ENCODE measurements around the gene SAMHD1.
"Not testable (repeated sequence)": the region's sequence is repeated elsewhere in the genome, so short reads cannot be mapped to it uniquely, and the experiment has no call there.

Gene SAMHD1

DNA sequence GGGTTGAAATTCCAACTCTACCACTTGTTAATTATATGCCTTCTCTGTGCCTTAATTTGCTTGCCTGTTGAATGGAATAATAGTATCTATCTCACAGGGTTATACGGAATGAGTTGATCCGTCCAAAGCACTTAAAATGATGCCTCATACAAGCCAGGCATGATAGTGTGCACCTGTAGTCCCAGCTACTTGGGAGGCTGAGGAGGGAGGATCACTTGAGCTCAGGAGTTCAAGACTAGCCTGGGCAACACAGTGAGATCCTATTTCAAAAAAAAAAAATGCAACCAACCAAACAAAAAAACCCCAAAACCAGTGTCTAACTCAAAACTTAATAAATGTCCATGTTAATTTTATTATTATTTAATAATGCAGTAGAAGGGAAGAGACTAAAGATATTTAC is 35.3 kb downstream of the SAMHD1 start:
- DNase-seq (ENCODE audit: low read depth in 2 of 2): no peak

DNA sequence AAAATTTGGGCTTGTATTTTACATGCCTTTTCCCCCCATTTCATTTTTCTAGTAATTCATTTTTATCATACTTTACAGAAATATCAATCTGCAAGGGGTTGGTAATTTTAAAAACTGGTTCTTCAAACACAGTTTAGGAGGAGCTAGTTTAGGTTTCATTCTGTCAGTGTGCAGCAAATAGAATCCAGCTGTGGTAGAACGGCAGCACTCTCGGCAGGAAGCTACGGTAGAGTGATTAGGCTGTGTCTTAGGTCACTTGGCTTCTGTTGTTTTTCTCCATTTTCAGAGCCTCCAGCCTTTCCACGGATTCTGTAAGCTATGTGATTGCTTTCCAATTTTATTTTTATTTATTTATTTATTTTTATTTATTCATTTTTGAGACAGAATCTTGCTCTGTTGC is 42.9 kb downstream of the SAMHD1 start:
- DNase-seq (ENCODE audit: low read depth in 2 of 2): no peak

DNA sequence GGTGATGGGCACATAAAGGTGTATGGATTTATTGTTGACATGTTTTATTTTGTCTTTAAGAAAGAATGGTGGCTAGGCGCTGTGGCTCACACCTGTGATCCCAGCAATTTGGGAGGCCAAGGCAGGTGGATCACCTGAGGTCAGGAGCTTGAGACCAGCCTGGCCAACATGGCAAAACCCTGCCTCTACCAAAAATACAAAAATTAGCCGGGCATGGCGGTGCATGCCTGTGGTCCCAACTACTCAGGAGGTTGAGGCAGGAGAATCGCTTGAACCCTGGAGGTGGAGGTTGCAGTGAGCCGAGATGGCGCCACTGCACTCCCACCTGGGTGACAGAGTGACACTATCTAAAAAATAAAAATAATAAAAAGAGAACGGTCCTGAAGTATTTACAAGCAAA is 45.4 kb downstream of the SAMHD1 start:
- DNase-seq (ENCODE audit: low read depth in 2 of 2): not testable (repeated sequence)

DNA sequence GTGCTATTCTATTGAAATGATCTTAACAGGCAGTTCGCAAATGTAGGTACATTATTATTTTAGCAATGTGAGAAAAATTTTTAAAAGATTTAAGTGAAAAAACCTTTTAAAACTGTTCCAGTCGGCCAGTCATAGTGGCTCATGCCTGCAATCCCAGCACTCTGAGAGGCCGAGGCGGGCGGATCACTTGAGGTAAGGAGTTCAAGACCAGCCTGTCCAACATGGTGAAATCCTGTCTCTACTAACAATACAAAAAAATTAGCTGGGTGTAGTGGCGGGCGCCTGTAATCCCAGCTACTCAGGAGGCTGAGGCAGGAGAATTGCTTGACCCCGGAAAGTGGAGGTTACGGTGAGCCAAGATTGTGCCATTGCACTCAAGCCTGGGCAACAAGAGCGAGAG is 45.9 kb downstream of the SAMHD1 start:
- DNase-seq (ENCODE audit: low read depth in 2 of 2): not testable (repeated sequence)

DNA sequence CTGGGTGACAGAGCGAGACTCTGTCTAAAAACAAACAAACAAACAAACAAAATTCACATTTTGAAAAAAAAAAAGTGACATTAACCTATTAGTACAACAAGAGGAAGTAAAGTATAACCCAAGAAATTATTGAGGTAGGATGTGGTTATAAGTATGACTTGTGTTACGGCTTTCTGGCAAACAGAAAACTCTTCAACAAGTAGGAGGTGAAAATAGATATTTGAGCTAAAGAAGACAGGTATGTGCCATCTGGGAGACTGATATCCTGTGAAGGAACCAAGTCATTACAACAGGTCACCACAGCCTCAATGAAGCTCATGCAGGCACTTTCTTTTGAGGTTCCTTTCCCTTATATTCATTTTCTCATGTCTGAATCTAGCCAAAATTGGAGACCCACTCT is 46.8 kb downstream of the SAMHD1 start:
- DNase-seq (ENCODE audit: low read depth in 2 of 2): no peak

DNA sequence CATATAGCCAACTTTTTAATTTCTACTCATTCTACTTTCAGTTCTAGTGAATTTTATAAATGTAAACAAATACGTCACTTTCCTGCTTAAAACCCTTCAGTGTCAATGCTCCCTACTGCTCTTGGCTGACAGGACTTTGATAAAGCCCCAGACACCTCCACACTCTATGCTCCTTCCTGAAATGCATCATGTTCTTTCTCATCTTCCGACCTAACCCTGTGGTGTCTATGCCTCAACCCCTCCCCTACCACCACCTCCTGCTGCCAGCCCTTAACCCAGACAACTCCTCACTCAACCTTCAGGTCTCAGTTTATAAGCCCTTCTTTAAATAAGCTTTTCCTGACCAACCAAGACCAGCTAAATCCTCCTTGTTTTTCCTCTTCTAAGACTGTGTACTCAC is 56.5 kb downstream of the SAMHD1 start:
- DNase-seq (ENCODE audit: low read depth in 2 of 2): no peak

DNA sequence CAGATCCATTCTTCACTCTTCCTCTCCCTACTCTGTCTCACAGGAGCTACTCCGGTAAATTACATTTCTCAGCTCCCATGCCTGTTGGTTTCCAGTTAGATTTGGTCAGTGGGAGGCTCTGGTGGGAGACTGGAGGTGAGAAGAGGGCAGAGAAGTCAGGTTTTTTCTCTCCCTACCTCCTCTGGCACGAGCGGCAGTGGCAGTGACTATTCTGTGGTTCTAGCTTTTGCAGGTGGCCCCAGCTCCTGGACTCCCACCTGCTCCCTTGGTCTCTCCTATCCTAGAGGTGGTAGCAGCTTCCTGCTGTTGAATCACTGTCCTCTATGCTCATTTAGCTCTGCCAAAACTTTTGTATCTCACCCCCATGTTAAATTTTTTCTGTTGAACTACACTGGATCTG is 57.7 kb downstream of the SAMHD1 start:
- no peak for DNase-seq (ENCODE audit: low read depth in 2 of 2)

DNA sequence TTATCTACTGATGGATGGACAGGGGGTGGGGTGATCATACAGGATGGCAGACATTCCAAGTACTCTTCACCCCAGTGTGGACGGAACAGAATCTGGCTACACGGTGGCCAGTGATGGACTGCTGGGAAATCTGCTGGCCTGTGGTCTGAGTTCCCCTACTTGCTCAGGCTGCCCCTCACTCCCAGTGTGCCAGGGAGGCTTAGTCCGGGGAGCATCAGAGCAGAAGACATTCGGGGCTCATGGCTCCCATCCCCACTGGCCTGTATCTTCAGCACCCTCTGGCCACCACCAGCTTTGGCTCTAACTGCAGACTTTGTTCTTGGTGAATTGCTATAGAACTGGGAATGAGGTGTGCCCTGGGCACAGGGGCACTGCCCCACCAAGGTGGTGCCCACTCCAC is 60.3 kb downstream of the SAMHD1 start:
- DNase-seq (ENCODE audit: low read depth in 2 of 2): no peak

DNA sequence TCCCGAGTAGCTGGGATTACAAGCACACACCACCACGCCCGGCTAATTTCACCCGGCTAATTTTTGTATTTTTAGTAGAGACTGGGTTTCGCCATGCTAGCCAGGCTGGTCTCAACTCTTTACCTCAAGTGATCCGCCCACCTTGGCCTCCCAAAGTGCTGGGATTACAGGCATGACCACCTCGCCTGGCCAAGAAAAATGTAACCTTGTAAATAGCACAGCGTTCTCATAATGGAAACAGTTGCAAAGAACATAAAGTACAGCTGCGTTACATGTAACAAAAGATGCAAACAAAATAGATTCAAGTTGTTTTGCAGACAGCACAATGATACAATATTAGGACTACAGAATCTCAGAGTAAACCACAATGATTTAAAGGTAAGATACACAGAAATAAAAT is 60.9 kb downstream of the SAMHD1 start:
- no peak for DNase-seq (ENCODE audit: low read depth in 2 of 2)

DNA sequence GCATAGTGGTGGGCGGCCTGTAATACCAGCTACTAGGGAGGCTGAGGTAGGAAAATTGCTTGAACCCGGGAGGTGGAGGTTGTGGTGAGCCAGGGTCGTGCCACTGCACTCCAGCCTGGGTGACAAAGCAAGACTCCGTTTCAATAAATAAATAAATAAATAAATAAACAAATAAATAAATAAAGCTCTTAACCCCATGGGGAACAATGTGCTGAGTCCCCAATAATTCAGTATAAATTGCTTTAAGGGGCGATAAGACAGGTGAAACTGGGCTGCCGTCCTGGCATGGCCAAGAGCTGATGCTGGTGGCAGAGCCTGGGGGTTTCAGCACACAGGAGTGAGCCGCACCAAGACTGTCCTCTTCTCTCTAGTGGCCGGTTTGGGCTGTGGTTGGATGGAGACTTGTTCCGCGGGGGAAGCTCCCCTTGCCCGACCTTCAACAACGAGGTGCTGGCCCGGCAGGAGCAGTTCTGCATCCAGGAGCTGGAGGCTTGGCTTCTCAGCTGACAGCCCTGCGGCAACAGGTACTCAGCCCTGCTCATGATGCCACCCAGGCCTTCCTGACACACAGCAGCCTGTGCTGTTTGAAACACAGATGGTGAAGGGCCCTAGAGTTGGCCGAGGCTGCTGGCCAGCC is 62.5 kb downstream of the SAMHD1 start:
- DNase-seq (ENCODE audit: low read depth in 2 of 2): no peak

DNA sequence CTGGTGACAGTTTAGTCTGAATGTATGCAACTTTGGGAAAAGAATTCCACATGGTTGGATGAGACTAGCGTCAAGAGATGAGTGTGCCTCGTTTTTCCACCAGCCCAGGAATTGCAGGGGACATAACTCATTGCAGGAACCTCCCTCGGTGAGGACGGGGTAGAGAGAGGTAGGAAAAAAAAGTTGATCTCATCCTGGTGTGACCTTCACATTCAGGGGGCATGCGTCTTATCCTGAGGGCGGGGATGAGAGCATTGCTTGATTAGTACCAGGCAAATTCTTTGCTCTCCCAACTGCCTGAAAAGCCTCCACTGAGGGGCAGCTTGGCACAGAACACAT is 63.8 kb downstream of the SAMHD1 start:
- DNase-seq (ENCODE audit: low read depth in 2 of 2): no peak

DNA sequence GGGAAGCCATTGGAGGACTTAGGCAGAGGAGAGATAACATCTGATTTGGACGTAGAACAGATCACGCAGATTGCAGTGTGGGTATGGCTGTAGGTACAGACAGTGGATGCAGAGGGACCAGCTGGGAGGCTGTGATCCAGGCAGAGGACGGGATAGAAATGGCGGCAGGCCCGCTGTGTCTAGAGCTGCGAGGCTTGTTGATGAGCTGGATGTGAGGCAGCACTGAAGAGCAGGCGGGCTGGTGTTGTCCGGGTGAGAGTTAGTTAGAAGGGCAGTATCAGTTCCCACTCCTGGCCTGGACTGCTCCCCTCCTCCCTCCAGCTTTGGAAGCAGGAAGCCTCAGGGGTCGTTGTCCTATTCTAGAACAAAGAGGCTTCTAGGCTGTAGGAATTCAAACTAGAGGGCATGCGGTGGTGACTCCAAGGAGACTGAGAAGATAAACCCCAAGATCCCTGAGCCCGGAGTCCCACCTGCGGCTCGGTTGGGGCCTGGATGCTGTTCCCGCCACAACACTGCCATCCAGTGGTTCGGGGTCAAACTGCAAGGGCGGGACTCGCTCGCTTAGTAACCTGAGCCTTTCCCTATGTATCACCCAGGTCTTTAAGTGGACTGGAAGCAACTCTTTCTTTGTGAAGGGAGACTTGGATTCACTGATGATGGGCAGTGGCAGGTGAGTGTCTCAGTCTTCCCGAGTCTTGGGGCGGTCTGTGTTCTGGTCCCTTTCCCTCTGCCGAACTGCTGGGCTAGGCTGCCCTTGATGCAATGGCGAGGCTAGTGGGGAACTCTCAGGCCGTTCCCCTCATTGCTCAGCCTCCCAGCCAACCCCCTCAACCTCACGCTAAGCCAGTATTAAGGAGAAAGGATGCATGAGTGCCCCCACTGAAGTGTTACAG is 64.4 kb downstream of the SAMHD1 start:
- DNase-seq (ENCODE audit: low read depth in 2 of 2): peak; percentile 39 to 85

DNA sequence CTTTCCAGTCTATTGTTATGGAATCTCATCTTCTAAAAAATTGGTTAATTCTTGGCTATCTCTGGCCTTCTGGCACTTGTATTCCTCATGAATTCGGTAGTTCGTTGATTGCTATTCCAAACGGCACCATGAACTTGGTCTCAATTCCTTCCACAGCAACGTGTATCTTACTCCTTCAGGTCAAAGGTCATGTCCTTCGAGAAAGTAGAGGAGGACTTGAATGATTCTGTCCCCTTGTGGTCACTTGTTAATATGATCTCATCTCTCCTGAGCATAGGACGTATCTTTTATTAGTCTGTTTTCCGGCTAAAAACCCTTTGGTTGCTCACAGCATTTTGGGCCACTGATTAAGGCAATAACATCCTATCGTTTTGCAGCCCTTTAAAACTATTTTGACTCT is 66.2 kb downstream of the SAMHD1 start:
- DNase-seq (ENCODE audit: low read depth in 2 of 2): no peak

DNA sequence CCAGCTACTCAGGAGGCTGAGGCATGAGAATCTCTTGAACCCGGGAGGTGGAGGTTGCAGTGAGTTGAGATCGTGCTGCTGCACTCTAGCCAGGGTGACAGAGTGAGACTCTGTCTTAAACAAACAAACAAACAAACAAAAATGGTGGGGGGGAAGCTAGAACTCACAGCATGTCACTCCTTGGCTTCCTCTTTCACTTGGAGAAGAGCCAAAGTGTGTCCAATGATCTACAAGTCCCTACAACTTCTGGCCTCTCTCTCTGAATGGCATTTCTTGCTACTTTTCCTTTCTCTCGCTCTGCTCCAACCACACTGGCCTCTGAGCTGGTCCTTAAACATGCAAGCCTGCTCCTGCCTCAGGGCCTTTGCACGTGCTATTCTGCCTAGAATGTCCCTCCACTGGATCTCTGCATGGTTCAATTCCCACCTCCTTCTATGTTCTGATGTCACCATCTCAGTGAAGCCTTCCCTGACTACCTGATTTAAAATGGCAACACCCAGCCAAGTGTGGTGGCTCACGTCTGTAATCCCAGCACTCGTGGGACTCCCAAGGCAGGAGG is 67.5 kb downstream of the SAMHD1 start:
- no peak for DNase-seq (ENCODE audit: low read depth in 2 of 2)

DNA sequence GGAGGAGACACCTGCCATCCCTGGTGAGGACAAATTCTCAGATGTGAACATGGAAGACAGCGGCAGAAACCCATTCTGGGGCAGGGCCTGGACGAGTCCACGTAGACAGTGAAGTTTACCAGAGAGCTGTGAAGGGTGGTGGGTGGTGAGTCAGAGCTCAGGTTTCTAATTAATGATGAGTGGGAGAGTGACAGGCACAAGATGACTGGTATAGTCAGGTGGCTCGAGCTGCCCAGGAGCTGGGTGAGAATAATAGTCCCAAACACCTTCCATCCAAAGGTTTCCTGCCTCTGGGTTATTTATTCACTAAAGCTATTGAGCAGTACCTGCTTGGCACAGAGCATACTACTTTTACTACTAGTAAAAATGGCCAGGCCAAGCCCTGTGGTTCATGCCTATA is 69.6 kb downstream of the SAMHD1 start:
- no peak for DNase-seq (ENCODE audit: low read depth in 2 of 2)

DNA sequence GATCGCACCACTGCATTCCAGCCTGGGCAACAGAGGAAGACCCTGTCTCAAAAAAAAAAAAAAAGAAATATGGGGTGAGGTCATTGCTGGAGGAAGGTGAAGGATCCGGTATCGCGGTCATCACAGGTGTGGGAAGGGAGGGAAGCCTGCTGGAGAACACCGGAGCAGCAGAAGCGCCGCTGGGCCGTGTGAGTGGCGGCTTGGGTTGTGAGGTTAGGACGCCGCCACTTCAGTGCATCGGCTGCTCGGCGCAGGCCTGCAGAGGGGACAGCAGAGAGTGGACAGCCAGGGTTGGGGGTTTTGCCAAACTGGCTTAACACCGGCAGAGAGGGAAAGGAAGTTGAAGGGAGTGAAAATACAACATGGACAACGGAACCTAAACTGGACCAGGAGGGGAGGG is 70.2 kb downstream of the SAMHD1 start:
- DNase-seq (ENCODE audit: low read depth in 2 of 2): no peak

DNA sequence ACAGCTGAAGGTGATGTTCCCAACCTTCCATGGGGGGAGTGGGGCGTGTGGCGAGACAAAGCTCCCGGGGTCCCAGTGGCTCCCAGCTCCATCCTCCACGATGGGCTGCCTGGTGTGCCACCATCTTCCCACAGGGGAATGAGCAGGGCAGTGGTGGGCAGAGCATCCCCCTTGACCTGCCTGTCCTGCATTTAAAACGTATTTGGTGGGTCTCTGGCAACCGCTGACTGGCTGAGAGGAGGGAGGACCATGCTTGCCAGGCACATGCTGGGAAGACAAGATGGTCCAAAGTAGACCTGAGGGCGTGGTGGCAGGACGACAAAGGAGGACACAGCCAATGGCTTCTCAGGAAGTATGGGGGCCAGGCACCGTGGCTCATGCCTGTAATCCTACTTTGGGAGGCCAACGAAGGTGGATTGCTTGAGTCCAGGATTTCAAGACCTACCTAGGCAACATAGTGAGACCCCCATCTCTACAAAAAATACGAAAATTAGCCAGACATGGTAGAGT is 70.7 kb downstream of the SAMHD1 start:
- DNase-seq (ENCODE audit: low read depth in 2 of 2): no peak

DNA sequence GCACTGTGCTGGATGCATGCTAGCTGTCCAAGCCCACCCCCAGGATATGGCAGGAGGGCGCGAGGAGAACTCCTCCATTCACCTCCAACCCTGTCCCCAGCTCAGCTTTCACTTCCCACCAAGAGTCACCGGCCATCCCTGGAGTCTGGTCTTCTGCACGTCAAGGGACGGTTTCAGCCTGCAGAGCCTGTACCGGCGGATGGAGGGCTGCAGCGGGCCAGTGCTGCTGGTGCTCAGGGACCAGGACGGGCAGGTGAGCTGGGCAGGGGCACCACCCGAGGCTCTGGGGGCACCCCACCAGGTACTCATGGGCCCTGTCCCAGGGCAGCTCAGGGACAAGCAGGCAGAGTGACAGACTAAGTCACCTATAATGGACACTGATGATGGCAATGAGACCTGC is 72.6 kb downstream of the SAMHD1 start:
- DNase-seq (ENCODE audit: low read depth in 2 of 2): no peak

DNA sequence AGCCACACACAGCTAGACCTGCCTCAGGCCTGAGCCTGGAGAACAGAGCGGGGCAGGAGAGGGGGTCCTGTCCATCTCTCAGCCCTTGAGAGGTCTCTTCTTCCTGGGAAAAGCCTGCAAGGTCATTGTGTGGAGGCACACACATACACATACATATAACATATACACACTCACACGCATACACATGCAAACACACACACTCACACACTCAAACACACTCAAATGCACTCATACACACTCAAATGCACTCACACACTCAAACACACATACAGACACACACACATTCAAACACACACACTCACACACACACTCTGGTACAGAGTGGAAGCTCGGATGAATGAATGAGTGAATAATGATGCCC is 75.1 kb downstream of the SAMHD1 start:
- DNase-seq (ENCODE audit: low read depth in 2 of 2): no peak

DNA sequence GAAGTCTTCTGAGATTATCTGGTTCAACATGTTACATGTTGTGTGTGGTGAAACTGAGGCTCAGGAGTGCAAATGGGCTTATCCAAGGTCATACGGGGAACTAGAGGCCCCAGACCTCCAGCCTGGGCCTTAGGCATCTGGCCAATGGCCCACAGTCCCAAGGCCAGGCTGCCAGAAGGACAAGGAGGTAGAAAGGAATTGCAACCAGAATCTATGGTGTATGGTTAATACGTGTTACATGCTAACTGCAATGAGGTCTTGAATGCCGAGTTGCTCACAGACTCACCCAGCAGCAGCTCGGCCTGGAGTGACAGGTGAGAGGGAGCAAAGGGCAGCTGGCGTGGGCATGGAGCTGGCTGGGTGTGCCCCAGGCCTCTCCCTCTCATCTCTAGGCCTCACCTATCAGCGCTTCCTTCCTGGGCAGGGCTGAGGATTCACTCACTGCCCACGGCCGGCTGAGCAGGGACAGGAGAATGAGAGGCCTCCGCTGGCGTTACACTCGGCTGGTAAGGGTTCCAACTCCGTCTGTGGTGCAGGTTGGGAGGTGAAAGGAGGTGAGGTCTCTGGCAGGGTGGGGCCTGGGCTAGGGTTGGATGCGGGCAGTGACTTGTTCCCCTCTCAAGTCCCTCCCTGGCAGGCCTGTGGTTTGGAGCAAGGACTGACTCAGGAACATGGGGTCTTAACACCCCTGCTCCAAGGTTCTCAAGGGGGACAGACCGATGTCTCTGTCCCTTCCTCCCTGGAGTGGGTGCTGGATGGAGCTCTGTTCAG is 75.6 kb downstream of the SAMHD1 start, which contains the start of gene TLDC2:
TSS of gene TLDC2 (plus strand) at position 437 of the 771 bp plus-strand sequence. CDS start at position 474, 37 bp downstream.
- DNase-seq (ENCODE audit: low read depth in 2 of 2): no peak

DNA sequence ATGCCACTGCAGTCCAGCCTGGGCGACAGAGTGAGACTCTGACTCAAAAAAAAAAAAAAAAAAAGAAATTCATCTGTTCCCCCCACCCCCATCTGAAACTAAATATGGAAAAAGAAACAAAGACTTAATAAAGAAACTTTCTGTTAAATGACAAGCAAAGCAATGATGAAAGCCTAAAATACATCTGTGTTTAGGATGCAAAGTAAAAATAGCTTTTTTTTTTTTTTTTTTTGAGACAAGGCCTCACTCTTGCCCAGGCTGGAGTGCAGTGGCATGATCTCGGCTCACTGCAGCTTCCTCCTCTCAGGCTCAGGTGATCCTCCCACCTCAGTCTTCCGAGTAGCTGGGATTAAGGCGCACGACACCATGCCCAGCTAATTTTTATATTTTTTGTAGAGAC is 76.4 kb downstream of the SAMHD1 start:
- DNase-seq (ENCODE audit: low read depth in 2 of 2): not testable (repeated sequence)

DNA sequence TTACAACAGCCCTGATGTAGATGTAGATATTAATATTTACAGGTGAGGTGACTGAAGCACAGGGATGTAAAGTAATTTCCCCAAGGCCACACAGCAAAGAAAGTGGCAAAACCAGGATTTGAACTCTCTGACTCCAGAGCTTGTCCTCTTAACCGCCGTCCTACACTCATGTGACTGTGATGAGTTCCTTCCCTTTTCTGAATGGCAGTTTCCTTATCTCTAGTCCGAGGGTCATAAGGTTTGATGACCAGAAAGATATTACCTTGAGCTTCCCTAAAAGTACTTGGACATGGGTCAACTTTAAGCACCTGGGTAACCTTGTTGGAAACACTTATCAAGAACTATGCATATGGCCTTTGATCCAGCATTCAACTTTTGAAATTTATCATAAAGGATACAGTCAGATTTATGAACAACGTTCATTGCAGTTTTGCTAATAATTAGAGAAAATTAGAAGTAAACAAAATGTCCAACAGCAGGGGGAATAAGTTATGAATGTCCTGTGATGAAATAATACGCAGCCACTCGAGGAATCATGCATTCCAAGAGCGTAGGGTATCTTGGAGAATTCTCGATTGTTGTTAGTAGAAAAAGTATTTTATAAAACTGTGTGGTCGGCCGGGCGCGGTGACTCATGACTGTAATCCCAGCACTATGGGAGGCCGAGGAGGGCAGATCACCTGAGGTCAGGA is 77.9 kb downstream of the SAMHD1 start:
- no peak for DNase-seq (ENCODE audit: low read depth in 2 of 2)

All from stimulated activated CD4-positive, alpha-beta T cell treated with anti-CD3 and anti-CD28 coated beads, Interleukin-1b, Interleukin-23, amount 100 ng/mL, for 1 hour (primary cell).